Measurements from ENCODE around the gene GFOD1.

DNA sequence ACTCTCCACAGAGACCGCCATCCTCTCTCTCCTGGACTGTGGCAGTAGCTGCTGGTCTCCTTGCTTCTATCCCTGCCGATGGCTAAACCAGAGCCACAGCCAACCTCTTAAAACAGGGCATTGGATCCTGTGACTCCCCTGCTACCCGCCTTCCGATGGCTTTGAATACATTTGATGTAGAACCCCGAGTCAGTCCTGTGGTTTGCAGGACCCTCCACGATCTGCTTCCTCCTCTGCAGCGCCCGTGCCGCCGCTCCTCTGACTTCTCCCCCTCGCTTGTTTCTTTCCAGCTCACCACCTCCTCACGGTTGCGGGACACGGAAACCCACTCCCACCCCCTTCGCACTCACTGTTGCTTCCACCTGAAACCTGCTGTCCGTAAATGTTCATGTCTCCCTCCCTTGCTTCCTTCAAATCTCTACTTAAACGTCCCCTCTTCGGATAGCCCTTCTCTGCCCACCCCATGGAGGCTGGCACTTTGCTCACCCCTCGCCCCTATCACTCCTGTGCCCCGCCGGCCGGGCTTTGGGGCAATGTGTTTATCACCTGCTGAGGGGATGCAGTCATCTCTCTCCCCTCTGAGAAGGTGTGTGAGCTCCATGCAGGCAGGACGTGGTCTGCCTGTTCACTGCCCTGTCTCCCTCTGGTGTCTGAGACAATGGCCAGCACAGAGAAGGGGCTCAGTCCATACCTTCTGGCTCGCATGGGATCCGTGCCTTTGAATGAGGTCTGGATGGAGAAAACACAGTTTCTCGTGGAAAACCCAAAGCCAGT is 67.8 kb downstream of the GFOD1 start:
- TF ChIP-seq CTCF (IDR thresholded peaks at IDR 0.05; ENCODE audit: low read depth, low read length, missing input control), result no peak
- no peak for TF ChIP-seq YY1 (IDR thresholded peaks at IDR 0.05)
- no peak for TF ChIP-seq EGR1 (IDR thresholded peaks at IDR 0.05; ENCODE audit: low read depth in 2 of 2)
- TF ChIP-seq ATF3 (IDR thresholded peaks at IDR 0.05), result no peak
- no peak for TF ChIP-seq JUND (IDR thresholded peaks at IDR 0.05)
- TF ChIP-seq REST (IDR thresholded peaks at IDR 0.05), result no peak
- no peak for TF ChIP-seq TAF1 (conservative IDR thresholded peaks at IDR 0.05)
- TF ChIP-seq SP1 (IDR thresholded peaks at IDR 0.05), result no peak
- no peak for TF ChIP-seq ZBTB33 (IDR thresholded peaks at IDR 0.05)
- TF ChIP-seq GABPA (IDR thresholded peaks at IDR 0.05 in 1 of 2, conservative IDR thresholded peaks at IDR 0.05 in 1 of 2), result no peak
- no peak for TF ChIP-seq MAX (IDR thresholded peaks at IDR 0.05)
